Measurements from ENCODE around the gene USP40. TPM values are rescaled to one million over a fixed set of nuclear protein-coding genes. Genes with fewer than 3 reads are reported as not detected.

The USP40 gene
- total RNA-seq, 1 experiment from 2014 or later, result 34.9 TPM

DNA sequence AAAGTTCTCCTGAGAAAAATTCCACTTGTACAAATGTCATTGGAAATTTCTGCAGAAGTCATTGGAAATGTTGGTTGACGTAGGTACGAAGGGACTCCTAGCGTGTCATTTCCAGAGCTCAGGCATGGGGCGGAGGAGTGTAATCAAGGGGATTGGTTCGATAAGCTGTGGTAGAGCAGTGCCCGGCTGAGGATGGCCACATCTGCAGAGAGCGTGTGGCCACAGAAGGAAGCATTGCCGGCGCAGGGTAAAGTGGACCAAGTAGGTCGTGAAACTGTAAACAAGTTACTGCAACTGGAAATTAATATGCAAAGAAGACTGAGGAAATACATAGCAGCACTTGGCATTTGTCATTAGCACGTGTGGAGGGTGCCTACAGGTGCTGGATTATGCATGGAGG is 110.5 kb downstream of the USP40 start:
- RAD21 ChIA-PET (ENCODE audit: low non-redundant PET in 1 of 2, low total read pairs in 2 of 2, uncharacterized antibody in 2 of 2, unreplicated experiment in 2 of 2), result no interaction called here
- CTCF ChIA-PET, result no interaction called here
- intact Hi-C loops (cut with micrococcal nuclease), result no loop called here
- no peaks in the 10 kb centered on the region for H4K20me1 ChIP-seq (ENCODE audit: insufficient read depth)
- H2AFZ ChIP-seq (ENCODE audit: low read depth, low read length, poor library complexity, severe bottlenecking), result no peak overlapping the region
- ATAC-seq (no peak), DNase-seq (ENCODE audit: low read depth, low spot score) (no peak)
- H3K4me3 ChIP-seq (replicated peaks in 1 of 2; ENCODE audit: low read depth in 1 of 2, low read length in 2 of 2), result no peak overlapping the region
- H3K36me3 ChIP-seq (ENCODE audit: control insufficient read depth in 1 of 2, insufficient read depth in 2 of 2, low read length in 2 of 2), result peaks cover 30 to 41% of the 10 kb centered on the region in 2 experiments; a peak in 3 of 4 replicates
- BruUV-seq (replicated peaks), result no TSS peak
- no peaks in the 10 kb centered on the region for H3K27me3 ChIP-seq (ENCODE audit: insufficient read depth, low read length)
- H3K4me2 ChIP-seq (ENCODE audit: low read length), result no peak overlapping the region
- POLR2A ChIA-PET, result no interaction called here
- no peaks in the 10 kb centered on the region for H3K9me3 ChIP-seq (ENCODE audit: control insufficient read depth in 1 of 2, insufficient read depth in 1 of 2, low read depth in 1 of 2, low read length in 2 of 2)
- H3K79me2 ChIP-seq (ENCODE audit: insufficient read depth, low read length), result no peaks in the 10 kb centered on the region
- H3K9me2 ChIP-seq (ENCODE audit: insufficient read depth), result no peaks in the 10 kb centered on the region
- TF ChIP-seq ELF1 (IDR thresholded peaks at IDR 0.05; ENCODE audit: borderline replicate concordance, low read depth), result no peak
- no peak for TF ChIP-seq EZH2phosphoT487 (IDR thresholded peaks at IDR 0.05; ENCODE audit: borderline replicate concordance)
- no peak for TF ChIP-seq TCF7L2 (IDR thresholded peaks at IDR 0.05; ENCODE audit: borderline replicate concordance, extremely low read depth, insufficient read depth, insufficient read length)
- no peak for TF ChIP-seq SIN3A (IDR thresholded peaks at IDR 0.05; ENCODE audit: low read depth)
- TF ChIP-seq, protein P1, sequence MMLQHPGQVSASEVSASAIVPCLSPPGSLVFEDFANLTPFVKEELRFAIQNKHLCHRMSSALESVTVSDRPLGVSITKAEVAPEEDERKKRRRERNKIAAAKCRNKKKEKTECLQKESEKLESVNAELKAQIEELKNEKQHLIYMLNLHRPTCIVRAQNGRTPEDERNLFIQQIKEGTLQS (IDR thresholded peaks at IDR 0.05), result no peak
- TF ChIP-seq, protein P2, sequence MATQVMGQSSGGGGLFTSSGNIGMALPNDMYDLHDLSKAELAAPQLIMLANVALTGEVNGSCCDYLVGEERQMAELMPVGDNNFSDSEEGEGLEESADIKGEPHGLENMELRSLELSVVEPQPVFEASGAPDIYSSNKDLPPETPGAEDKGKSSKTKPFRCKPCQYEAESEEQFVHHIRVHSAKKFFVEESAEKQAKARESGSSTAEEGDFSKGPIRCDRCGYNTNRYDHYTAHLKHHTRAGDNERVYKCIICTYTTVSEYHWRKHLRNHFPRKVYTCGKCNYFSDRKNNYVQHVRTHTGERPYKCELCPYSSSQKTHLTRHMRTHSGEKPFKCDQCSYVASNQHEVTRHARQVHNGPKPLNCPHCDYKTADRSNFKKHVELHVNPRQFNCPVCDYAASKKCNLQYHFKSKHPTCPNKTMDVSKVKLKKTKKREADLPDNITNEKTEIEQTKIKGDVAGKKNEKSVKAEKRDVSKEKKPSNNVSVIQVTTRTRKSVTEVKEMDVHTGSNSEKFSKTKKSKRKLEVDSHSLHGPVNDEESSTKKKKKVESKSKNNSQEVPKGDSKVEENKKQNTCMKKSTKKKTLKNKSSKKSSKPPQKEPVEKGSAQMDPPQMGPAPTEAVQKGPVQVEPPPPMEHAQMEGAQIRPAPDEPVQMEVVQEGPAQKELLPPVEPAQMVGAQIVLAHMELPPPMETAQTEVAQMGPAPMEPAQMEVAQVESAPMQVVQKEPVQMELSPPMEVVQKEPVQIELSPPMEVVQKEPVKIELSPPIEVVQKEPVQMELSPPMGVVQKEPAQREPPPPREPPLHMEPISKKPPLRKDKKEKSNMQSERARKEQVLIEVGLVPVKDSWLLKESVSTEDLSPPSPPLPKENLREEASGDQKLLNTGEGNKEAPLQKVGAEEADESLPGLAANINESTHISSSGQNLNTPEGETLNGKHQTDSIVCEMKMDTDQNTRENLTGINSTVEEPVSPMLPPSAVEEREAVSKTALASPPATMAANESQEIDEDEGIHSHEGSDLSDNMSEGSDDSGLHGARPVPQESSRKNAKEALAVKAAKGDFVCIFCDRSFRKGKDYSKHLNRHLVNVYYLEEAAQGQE (IDR thresholded peaks at IDR 0.05; ENCODE audit: low read depth), result no peak
- no peak for TF ChIP-seq POLR2A (IDR thresholded peaks at IDR 0.05; ENCODE audit: borderline replicate concordance, extremely low read depth, insufficient read depth, insufficient read length)
- TF ChIP-seq RAD21 (IDR thresholded peaks at IDR 0.05; ENCODE audit: low read depth), result no peak
- TF ChIP-seq YY1 (IDR thresholded peaks at IDR 0.05; ENCODE audit: extremely low read depth, insufficient replicate concordance, low read depth, low read length), result no peak
- TF ChIP-seq ZNF274 (IDR thresholded peaks at IDR 0.05; ENCODE audit: low read depth, low read length), result no peak
- no peak for TF ChIP-seq ZFX (IDR thresholded peaks at IDR 0.05)
- H3K9ac ChIP-seq (ENCODE audit: low read length), result no peak overlapping the region
- H3K4me1 ChIP-seq (ENCODE audit: control insufficient read depth in 1 of 2, insufficient read depth in 2 of 2, low read length in 2 of 2), result no peaks in the 10 kb centered on the region
- no peak overlapping the region for H3K27ac ChIP-seq (ENCODE audit: low read depth, low read length)

Data from HCT116 (cell line).